Effector memory CD8-positive, alpha-beta T cell (primary cell): ENCODE measurements around the gene LCN12.

Experiments
- ATAC-seq: fragments of 150-1000 bp; cut with Tn5 transposase; replicated peaks from 2 replicates; pipeline ENCODE4 v1.10.0; 2021; ENCODE audit warnings: mild to moderate bottlenecking, moderate library complexity
- DNase-seq, 3 experiments: peaks; one replicate each; pipeline ENCODE4 v3.0.0; 2021
- H3K27ac Mint-ChIP-seq, 2 donors: one replicate each; pipeline ENCODE4 v1.8.0; 2022; ENCODE audit warnings: mild to moderate bottlenecking in 2 of 2, mixed read lengths in 2 of 2, moderate library complexity in 2 of 2
- H3K27me3 Mint-ChIP-seq, 2 donors: one replicate each; pipeline ENCODE4 v1.8.0; 2022; ENCODE audit warnings: mixed read lengths in 2 of 2
- H3K36me3 Mint-ChIP-seq: one replicate; pipeline ENCODE4 v1.8.0; 2022; ENCODE audit warnings: mild to moderate bottlenecking, moderate library complexity, mixed read lengths; ENCODE audit not compliant: insufficient read depth
- H3K4me1 Mint-ChIP-seq, 2 donors: one replicate each; pipeline ENCODE4 v1.8.0; 2022; ENCODE audit warnings: low read depth in 2 of 2, mixed read lengths in 2 of 2
- H3K4me3 Mint-ChIP-seq, 2 donors: one replicate each; pipeline ENCODE4 v1.8.0; 2022; ENCODE audit warnings: mild to moderate bottlenecking in 2 of 2, mixed read lengths in 2 of 2, moderate library complexity in 2 of 2
- H3K9me3 Mint-ChIP-seq, 2 donors: one replicate each; pipeline ENCODE4 v1.8.0; 2022; ENCODE audit warnings: mixed read lengths in 2 of 2

LCN12 gene

GRCh38 chr9:136980669-136981478, 28.8 kb downstream of the LCN12 start:
- Mint-ChIP-seq H3K9me3 (no peaks in the 10 kb centered on the region), H3K27ac (peak overlapping the region; percentile 65 to 76), H3K4me1 (peaks cover 6 to 15% of the 10 kb centered on the region in 2 donors), H3K27me3 (peaks cover 7 to 15% of the 10 kb centered on the region in 2 donors), H3K4me3 (no peak overlapping the region), H3K36me3 (no peaks in the 10 kb centered on the region)
- no peak for ATAC-seq
- DNase-seq = no peak

- Mint-ChIP-seq H3K9me3 (no peaks in the 10 kb centered on the region), H3K4me1 (peaks cover 6 to 10% of the 10 kb centered on the region in 2 donors), H3K4me3 (no peak overlapping the region), H3K27me3 (peaks cover 7 to 15% of the 10 kb centered on the region in 2 donors), H3K36me3 (no peaks in the 10 kb centered on the region), H3K27ac (no peak overlapping the region)
- DNase-seq (no peak), ATAC-seq (no peak)
Observed at GRCh38 chr9:136981588-136982231, 29.6 kb downstream of the LCN12 start.

GRCh38 chr9:136982232-136983051, 30.4 kb downstream of the LCN12 start, which contains the start of gene LCNL1:
TSS of gene LCNL1 (plus strand) at chr9:136982993. CDS start at chr9:136983587, 594 bp downstream.
- peaks cover 7 to 18% of the 10 kb centered on the region in 2 donors for H3K27me3 Mint-ChIP-seq
- no peaks in the 10 kb centered on the region for H3K9me3 Mint-ChIP-seq
- H3K4me3 Mint-ChIP-seq = no peak within 1 kb of the TSS
- peaks cover 6 to 9% of the 10 kb centered on the region in 2 donors for H3K4me1 Mint-ChIP-seq
- no peaks in the 10 kb centered on the region for H3K36me3 Mint-ChIP-seq
- ATAC-seq (no peak), DNase-seq (no peak)
- H3K27ac Mint-ChIP-seq = no peak within 1 kb of the TSS

- peaks cover 7 to 20% of the 10 kb centered on the region in 2 donors for H3K27me3 Mint-ChIP-seq
- H3K27ac Mint-ChIP-seq = no peak overlapping the region
- H3K4me3 Mint-ChIP-seq = no peak overlapping the region
Observed at GRCh38 chr9:136983167-136983566, 31.1 kb downstream of the LCN12 start.

GRCh38 chr9:136983656-136984314, 31.7 kb downstream of the LCN12 start:
- no peak for ATAC-seq
- DNase-seq = no peak
- H3K4me1 Mint-ChIP-seq = peaks cover 6 to 8% of the 10 kb centered on the region in 2 donors
- no peak overlapping the region for H3K27ac Mint-ChIP-seq
- no peaks in the 10 kb centered on the region for H3K36me3 Mint-ChIP-seq
- H3K27me3 Mint-ChIP-seq = peaks cover 7 to 20% of the 10 kb centered on the region in 2 donors
- no peak overlapping the region for H3K4me3 Mint-ChIP-seq
- no peaks in the 10 kb centered on the region for H3K9me3 Mint-ChIP-seq

More at GRCh38 chr9:136983167-136983566, 31.1 kb downstream of the LCN12 start:
- Mint-ChIP-seq H3K36me3 (no peaks in the 10 kb centered on the region), H3K9me3 (no peaks in the 10 kb centered on the region), H3K4me1 (peaks cover 6 to 8% of the 10 kb centered on the region in 2 donors)
- no peak for DNase-seq
- ATAC-seq = no peak

- Mint-ChIP-seq H3K27ac (no peak overlapping the region), H3K27me3 (peaks cover 7 to 20% of the 10 kb centered on the region in 2 donors), H3K9me3 (no peaks in the 10 kb centered on the region), H3K36me3 (no peaks in the 10 kb centered on the region), H3K4me1 (peaks cover 6 to 8% of the 10 kb centered on the region in 2 donors), H3K4me3 (no peak overlapping the region)
- peak; percentile 9 for ATAC-seq
- DNase-seq = no peak
Observed at GRCh38 chr9:136984464-136985026, 32.5 kb downstream of the LCN12 start.

GRCh38 chr9:136985027-136985602, 33.0 kb downstream of the LCN12 start:
- DNase-seq = no peak
- H3K9me3 Mint-ChIP-seq = no peaks in the 10 kb centered on the region
- H3K36me3 Mint-ChIP-seq = no peaks in the 10 kb centered on the region
- no peak overlapping the region for H3K27ac Mint-ChIP-seq
- peaks cover 6 to 7% of the 10 kb centered on the region in 2 donors for H3K4me1 Mint-ChIP-seq
- H3K4me3 Mint-ChIP-seq = no peak overlapping the region
- H3K27me3 Mint-ChIP-seq = peaks cover 7 to 20% of the 10 kb centered on the region in 2 donors
- peak; percentile 44 for ATAC-seq

- no peaks in the 10 kb centered on the region for H3K9me3 Mint-ChIP-seq
- DNase-seq = no peak
- H3K36me3 Mint-ChIP-seq = no peaks in the 10 kb centered on the region
- no peak overlapping the region for H3K27ac Mint-ChIP-seq
- no peak for ATAC-seq
- peaks cover 9% of the 10 kb centered on the region in 2 donors for H3K4me1 Mint-ChIP-seq
- H3K27me3 Mint-ChIP-seq = peaks cover 7 to 20% of the 10 kb centered on the region in 2 donors
- H3K4me3 Mint-ChIP-seq = no peak overlapping the region
Observed at GRCh38 chr9:136985853-136986252, 33.8 kb downstream of the LCN12 start.

- DNase-seq (no peak), ATAC-seq (no peak)
- no peak overlapping the region for H3K4me3 Mint-ChIP-seq
- H3K36me3 Mint-ChIP-seq = peaks cover 15% of the 10 kb centered on the region
- no peaks in the 10 kb centered on the region for H3K9me3 Mint-ChIP-seq
- no peak overlapping the region for H3K27ac Mint-ChIP-seq
- peaks cover 4 to 14% of the 10 kb centered on the region in 2 donors for H3K27me3 Mint-ChIP-seq
- H3K4me1 Mint-ChIP-seq = peaks cover 21 to 25% of the 10 kb centered on the region in 2 donors
Observed at GRCh38 chr9:136988872-136989271, 36.8 kb downstream of the LCN12 start.

- Mint-ChIP-seq H3K4me1 (peaks cover 20 to 25% of the 10 kb centered on the region in 2 donors), H3K27ac (peak overlapping the region in 1 of 2 donors; percentile 95)
Observed at GRCh38 chr9:136990242-136990911, 38.3 kb downstream of the LCN12 start.

GRCh38 chr9:136991993-136992818, 40.1 kb downstream of the LCN12 start, which contains the start of gene PAXX:
TSS of gene PAXX (plus strand) at chr9:136992422. CDS start at chr9:136992444, 22 bp downstream.
- peak; percentile 92 to 93 (median 92) for DNase-seq
- Mint-ChIP-seq H3K27ac (peak within 1 kb of the TSS; percentile 95 to 96), H3K27me3 (peaks cover 0 to 5% of the 10 kb centered on the region in 2 donors), H3K4me1 (peaks cover 31% of the 10 kb centered on the region in 2 donors), H3K36me3 (peaks cover 39% of the 10 kb centered on the region), H3K9me3 (no peaks in the 10 kb centered on the region), H3K4me3 (peak within 1 kb of the TSS; percentile 84 to 86)
- ATAC-seq = peak; percentile 76

More at GRCh38 chr9:136990242-136990911, 38.3 kb downstream of the LCN12 start:
- Mint-ChIP-seq H3K36me3 (peaks cover 23% of the 10 kb centered on the region), H3K4me3 (peak overlapping the region; percentile 84 to 86), H3K27me3 (peaks cover 0 to 6% of the 10 kb centered on the region in 2 donors), H3K9me3 (no peaks in the 10 kb centered on the region)
- no peak for ATAC-seq
- no peak for DNase-seq
